ENCODE measurements around the gene RPL29.

Gene RPL29

DNA sequence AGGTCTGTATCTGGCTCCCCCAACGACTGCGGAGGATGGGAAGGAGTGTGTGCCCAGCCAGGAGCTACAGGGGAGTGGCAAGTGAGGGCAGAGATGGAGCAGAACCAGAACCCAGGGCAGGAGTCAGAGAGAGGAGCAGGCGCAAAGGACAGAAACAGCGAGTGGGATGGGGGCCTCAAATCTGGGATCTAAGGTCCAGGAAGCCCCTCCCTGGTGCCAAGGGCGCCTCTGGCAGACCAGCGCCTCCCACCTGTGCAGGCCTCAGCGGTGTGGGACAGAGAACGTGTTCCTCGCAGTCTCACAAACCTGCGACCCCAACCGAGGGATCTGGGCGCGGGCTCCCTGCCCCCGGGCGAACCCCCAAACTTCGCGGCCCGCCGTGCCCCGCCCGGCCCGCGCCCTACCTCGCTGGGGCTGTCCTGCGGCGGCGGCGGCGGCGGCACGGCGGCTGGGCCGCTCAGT lies 28.7 kb downstream of the RPL29 start:
- ATAC-seq: peak; percentile 53

DNA sequence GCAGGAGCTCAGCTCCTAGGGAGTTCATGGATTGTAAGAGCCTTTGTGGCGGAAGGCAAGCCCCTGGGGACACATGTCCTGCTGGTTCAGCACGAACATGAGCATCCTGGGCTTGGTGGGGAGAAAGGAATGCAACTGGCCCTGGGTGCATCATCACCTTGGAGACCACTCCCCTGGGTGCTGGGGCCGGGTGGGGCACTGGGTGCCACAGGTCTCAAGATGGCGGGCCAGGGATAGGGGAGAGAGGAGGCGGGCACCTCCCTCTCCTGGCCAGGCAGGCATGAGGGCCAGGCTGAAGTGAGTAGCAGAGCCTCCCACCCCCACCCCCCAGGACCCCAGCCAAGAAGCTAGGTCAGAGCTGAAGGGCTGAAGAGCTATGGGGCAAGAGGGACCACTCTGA lies 29.2 kb downstream of the RPL29 start:
- ATAC-seq: no peak
- TF ChIP-seq, protein P1, sequence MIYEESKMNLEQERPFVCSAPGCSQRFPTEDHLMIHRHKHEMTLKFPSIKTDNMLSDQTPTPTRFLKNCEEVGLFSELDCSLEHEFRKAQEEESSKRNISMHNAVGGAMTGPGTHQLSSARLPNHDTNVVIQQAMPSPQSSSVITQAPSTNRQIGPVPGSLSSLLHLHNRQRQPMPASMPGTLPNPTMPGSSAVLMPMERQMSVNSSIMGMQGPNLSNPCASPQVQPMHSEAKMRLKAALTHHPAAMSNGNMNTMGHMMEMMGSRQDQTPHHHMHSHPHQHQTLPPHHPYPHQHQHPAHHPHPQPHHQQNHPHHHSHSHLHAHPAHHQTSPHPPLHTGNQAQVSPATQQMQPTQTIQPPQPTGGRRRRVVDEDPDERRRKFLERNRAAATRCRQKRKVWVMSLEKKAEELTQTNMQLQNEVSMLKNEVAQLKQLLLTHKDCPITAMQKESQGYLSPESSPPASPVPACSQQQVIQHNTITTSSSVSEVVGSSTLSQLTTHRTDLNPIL (CRISPR knock-in tag; IDR thresholded peaks at IDR 0.05; ENCODE audit: low read depth): no peak
- TF ChIP-seq GLIS3 (CRISPR knock-in tag; IDR thresholded peaks at IDR 0.05): no peak
- no peak for TF ChIP-seq ZFP3 (CRISPR knock-in tag; IDR thresholded peaks at IDR 0.05)
- no peak for TF ChIP-seq ZFP30 (CRISPR knock-in tag; IDR thresholded peaks at IDR 0.05)
- no peak for TF ChIP-seq ISL1 (CRISPR knock-in tag; IDR thresholded peaks at IDR 0.05)
- TF ChIP-seq ZC3H10 (CRISPR knock-in tag; IDR thresholded peaks at IDR 0.05): no peak
- TF ChIP-seq, protein P2, sequence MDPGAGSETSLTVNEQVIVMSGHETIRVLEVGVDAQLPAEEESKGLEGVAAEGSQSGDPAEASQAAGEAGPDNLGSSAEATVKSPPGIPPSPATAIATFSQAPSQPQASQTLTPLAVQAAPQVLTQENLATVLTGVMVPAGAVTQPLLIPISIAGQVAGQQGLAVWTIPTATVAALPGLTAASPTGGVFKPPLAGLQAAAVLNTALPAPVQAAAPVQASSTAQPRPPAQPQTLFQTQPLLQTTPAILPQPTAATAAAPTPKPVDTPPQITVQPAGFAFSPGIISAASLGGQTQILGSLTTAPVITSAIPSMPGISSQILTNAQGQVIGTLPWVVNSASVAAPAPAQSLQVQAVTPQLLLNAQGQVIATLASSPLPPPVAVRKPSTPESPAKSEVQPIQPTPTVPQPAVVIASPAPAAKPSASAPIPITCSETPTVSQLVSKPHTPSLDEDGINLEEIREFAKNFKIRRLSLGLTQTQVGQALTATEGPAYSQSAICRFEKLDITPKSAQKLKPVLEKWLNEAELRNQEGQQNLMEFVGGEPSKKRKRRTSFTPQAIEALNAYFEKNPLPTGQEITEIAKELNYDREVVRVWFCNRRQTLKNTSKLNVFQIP (CRISPR knock-in tag; IDR thresholded peaks at IDR 0.05; ENCODE audit: borderline replicate concordance, low read depth): no peak
- TF ChIP-seq, protein P3, sequence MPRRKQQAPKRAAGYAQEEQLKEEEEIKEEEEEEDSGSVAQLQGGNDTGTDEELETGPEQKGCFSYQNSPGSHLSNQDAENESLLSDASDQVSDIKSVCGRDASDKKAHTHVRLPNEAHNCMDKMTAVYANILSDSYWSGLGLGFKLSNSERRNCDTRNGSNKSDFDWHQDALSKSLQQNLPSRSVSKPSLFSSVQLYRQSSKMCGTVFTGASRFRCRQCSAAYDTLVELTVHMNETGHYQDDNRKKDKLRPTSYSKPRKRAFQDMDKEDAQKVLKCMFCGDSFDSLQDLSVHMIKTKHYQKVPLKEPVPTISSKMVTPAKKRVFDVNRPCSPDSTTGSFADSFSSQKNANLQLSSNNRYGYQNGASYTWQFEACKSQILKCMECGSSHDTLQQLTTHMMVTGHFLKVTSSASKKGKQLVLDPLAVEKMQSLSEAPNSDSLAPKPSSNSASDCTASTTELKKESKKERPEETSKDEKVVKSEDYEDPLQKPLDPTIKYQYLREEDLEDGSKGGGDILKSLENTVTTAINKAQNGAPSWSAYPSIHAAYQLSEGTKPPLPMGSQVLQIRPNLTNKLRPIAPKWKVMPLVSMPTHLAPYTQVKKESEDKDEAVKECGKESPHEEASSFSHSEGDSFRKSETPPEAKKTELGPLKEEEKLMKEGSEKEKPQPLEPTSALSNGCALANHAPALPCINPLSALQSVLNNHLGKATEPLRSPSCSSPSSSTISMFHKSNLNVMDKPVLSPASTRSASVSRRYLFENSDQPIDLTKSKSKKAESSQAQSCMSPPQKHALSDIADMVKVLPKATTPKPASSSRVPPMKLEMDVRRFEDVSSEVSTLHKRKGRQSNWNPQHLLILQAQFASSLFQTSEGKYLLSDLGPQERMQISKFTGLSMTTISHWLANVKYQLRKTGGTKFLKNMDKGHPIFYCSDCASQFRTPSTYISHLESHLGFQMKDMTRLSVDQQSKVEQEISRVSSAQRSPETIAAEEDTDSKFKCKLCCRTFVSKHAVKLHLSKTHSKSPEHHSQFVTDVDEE (CRISPR knock-in tag; IDR thresholded peaks at IDR 0.05): no peak
- TF ChIP-seq OSR1 (CRISPR knock-in tag; IDR thresholded peaks at IDR 0.05): no peak
- no peak for TF ChIP-seq TCF4 (CRISPR knock-in tag; IDR thresholded peaks at IDR 0.05; ENCODE audit: borderline replicate concordance)
- TF ChIP-seq CSDC2 (CRISPR knock-in tag; IDR thresholded peaks at IDR 0.05): no peak
- no peak for TF ChIP-seq ZNF70 (CRISPR knock-in tag; IDR thresholded peaks at IDR 0.05)
- no peak for TF ChIP-seq TOX (CRISPR knock-in tag; IDR thresholded peaks at IDR 0.05; ENCODE audit: borderline replicate concordance)

More for the DNA sequence above, 28.7 kb downstream of the RPL29 start:
- TF ChIP-seq PPARA (CRISPR knock-in tag; IDR thresholded peaks at IDR 0.05; ENCODE audit: borderline replicate concordance): no peak
- TF ChIP-seq ZFP30 (CRISPR knock-in tag; IDR thresholded peaks at IDR 0.05): no peak
- no peak for TF ChIP-seq CSDC2 (CRISPR knock-in tag; IDR thresholded peaks at IDR 0.05)
- TF ChIP-seq, protein P4, sequence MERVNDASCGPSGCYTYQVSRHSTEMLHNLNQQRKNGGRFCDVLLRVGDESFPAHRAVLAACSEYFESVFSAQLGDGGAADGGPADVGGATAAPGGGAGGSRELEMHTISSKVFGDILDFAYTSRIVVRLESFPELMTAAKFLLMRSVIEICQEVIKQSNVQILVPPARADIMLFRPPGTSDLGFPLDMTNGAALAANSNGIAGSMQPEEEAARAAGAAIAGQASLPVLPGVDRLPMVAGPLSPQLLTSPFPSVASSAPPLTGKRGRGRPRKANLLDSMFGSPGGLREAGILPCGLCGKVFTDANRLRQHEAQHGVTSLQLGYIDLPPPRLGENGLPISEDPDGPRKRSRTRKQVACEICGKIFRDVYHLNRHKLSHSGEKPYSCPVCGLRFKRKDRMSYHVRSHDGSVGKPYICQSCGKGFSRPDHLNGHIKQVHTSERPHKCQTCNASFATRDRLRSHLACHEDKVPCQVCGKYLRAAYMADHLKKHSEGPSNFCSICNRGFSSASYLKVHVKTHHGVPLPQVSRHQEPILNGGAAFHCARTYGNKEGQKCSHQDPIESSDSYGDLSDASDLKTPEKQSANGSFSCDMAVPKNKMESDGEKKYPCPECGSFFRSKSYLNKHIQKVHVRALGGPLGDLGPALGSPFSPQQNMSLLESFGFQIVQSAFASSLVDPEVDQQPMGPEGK (CRISPR knock-in tag; IDR thresholded peaks at IDR 0.05; ENCODE audit: borderline replicate concordance): no peak
- TF ChIP-seq, protein P5, sequence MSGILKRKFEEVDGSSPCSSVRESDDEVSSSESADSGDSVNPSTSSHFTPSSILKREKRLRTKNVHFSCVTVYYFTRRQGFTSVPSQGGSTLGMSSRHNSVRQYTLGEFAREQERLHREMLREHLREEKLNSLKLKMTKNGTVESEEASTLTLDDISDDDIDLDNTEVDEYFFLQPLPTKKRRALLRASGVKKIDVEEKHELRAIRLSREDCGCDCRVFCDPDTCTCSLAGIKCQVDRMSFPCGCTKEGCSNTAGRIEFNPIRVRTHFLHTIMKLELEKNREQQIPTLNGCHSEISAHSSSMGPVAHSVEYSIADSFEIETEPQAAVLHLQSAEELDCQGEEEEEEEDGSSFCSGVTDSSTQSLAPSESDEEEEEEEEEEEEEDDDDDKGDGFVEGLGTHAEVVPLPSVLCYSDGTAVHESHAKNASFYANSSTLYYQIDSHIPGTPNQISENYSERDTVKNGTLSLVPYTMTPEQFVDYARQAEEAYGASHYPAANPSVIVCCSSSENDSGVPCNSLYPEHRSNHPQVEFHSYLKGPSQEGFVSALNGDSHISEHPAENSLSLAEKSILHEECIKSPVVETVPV (CRISPR knock-in tag; IDR thresholded peaks at IDR 0.05): no peak
- TF ChIP-seq OSR1 (CRISPR knock-in tag; IDR thresholded peaks at IDR 0.05): no peak
- TF ChIP-seq, protein P1 (CRISPR knock-in tag; IDR thresholded peaks at IDR 0.05; ENCODE audit: low read depth): no peak
- TF ChIP-seq ISL1 (CRISPR knock-in tag; IDR thresholded peaks at IDR 0.05): no peak
- no peak for TF ChIP-seq ZC3H10 (CRISPR knock-in tag; IDR thresholded peaks at IDR 0.05)
- TF ChIP-seq BACH2 (CRISPR knock-in tag; IDR thresholded peaks at IDR 0.05; ENCODE audit: borderline replicate concordance): no peak
- no peak for TF ChIP-seq ZNF565 (CRISPR knock-in tag; conservative IDR thresholded peaks at IDR 0.05; ENCODE audit: low read depth)
- no peak for TF ChIP-seq TOX (CRISPR knock-in tag; IDR thresholded peaks at IDR 0.05; ENCODE audit: borderline replicate concordance)
- no peak for TF ChIP-seq TCF4 (CRISPR knock-in tag; IDR thresholded peaks at IDR 0.05; ENCODE audit: borderline replicate concordance)
- TF ChIP-seq RARB (CRISPR knock-in tag; IDR thresholded peaks at IDR 0.05): no peak
- TF ChIP-seq, protein P2 (CRISPR knock-in tag; IDR thresholded peaks at IDR 0.05; ENCODE audit: borderline replicate concordance, low read depth): no peak
- TF ChIP-seq, protein P3 (CRISPR knock-in tag; IDR thresholded peaks at IDR 0.05): no peak
- TF ChIP-seq ESRRG (CRISPR knock-in tag; IDR thresholded peaks at IDR 0.05): no peak
